H9 (cell line): ENCODE measurements around the gene ZNF599. TPM values are rescaled to one million over a fixed set of nuclear protein-coding genes. Genes with fewer than 3 reads are reported as not detected.

Source experiments
- DNase-seq: peaks from one replicate; pipeline ENCODE4 v3.0.0-alpha.2; 2017
- H2AFZ ChIP-seq: one replicate; pipeline ENCODE4 v1.6.1; 2013; ENCODE audit warnings: mild to moderate bottlenecking, low read length, control low read depth, moderate library complexity
- H2AK5ac ChIP-seq: 2 replicates; pipeline ENCODE4 v1.6.1; 2013; ENCODE audit warnings: low read length, control low read depth, mixed read lengths; ENCODE audit not compliant: insufficient read length
- H2BK120ac ChIP-seq: one replicate; pipeline ENCODE4 v1.6.1; 2013; ENCODE audit warnings: low read depth, mild to moderate bottlenecking, low read length, control low read depth, inconsistent platforms; ENCODE audit not compliant: poor library complexity, severe bottlenecking
- H2BK12ac ChIP-seq: 2 replicates; pipeline ENCODE4 v1.6.1; 2013; ENCODE audit warnings: low read length, control low read depth, mixed read lengths, low read depth; ENCODE audit not compliant: insufficient read length
- H2BK15ac ChIP-seq: 2 replicates; pipeline ENCODE4 v1.6.1; 2013; ENCODE audit warnings: low read depth, low read length, control low read depth
- H2BK20ac ChIP-seq: one replicate; pipeline ENCODE4 v1.6.1; 2013; ENCODE audit warnings: low read depth, mild to moderate bottlenecking, low read length, control low read depth, inconsistent platforms; ENCODE audit not compliant: poor library complexity, severe bottlenecking
- H2BK5ac ChIP-seq: 2 replicates; pipeline ENCODE4 v1.6.1; 2013; ENCODE audit warnings: low read length, control low read depth, mixed read lengths; ENCODE audit not compliant: insufficient read length
- H3K14ac ChIP-seq: 2 replicates; pipeline ENCODE4 v1.6.1; 2013; ENCODE audit warnings: low read length, control low read depth; ENCODE audit not compliant: insufficient read depth
- H3K18ac ChIP-seq: 2 replicates; pipeline ENCODE4 v1.6.1; 2013; ENCODE audit warnings: low read depth, mild to moderate bottlenecking, mixed read lengths, low read length, control low read depth; ENCODE audit not compliant: insufficient read length
- H3K23ac ChIP-seq: 2 replicates; pipeline ENCODE4 v1.6.1; 2013; ENCODE audit warnings: low read length, control low read depth, mixed read lengths, low read depth; ENCODE audit not compliant: insufficient read length
- H3K23me2 ChIP-seq: 2 replicates; pipeline ENCODE4 v1.6.1; 2013; ENCODE audit warnings: low read depth, mild to moderate bottlenecking, mixed read lengths, low read length, control low read depth; ENCODE audit not compliant: insufficient read length, poor library complexity, severe bottlenecking
- H3K27ac ChIP-seq: 2 replicates; pipeline ENCODE4 v1.5.1; 2013; ENCODE audit warnings: low read length, control low read depth, mixed read lengths, low read depth; ENCODE audit not compliant: insufficient read length
- H3K27me3 ChIP-seq: 2 replicates; pipeline ENCODE4 v1.6.1; 2013; ENCODE audit warnings: low read length, control low read depth, inconsistent platforms; ENCODE audit not compliant: insufficient read depth
- H3K4ac ChIP-seq: 2 replicates; pipeline ENCODE4 v1.6.1; 2013; ENCODE audit warnings: low read depth, mild to moderate bottlenecking, control low read depth, inconsistent platforms, low read length, moderate library complexity
- H3K4me1 ChIP-seq: 2 replicates; pipeline ENCODE4 v1.6.1; 2013; ENCODE audit warnings: low read length, control low read depth, inconsistent platforms; ENCODE audit not compliant: insufficient read depth
- H3K4me2 ChIP-seq: 2 replicates; pipeline ENCODE4 v1.6.1; 2013; ENCODE audit warnings: low read length, control low read depth, mixed read lengths; ENCODE audit not compliant: insufficient read length, insufficient read depth
- H3K56ac ChIP-seq: 2 replicates; pipeline ENCODE4 v1.6.1; 2013; ENCODE audit warnings: low read depth, mild to moderate bottlenecking, mixed read lengths, low read length, control low read depth; ENCODE audit not compliant: insufficient read length
- H3K79me1 ChIP-seq: 2 replicates; pipeline ENCODE4 v1.6.1; 2013; ENCODE audit warnings: low read depth, mild to moderate bottlenecking, moderate library complexity, low read length, control low read depth, inconsistent platforms; ENCODE audit not compliant: insufficient read depth, poor library complexity, severe bottlenecking
- H3K79me2 ChIP-seq: 2 replicates; pipeline ENCODE4 v1.6.1; 2013; ENCODE audit warnings: low read length, control low read depth, inconsistent platforms; ENCODE audit not compliant: insufficient read depth
- H3K9ac ChIP-seq: 2 replicates; pipeline ENCODE4 v1.6.1; 2013; ENCODE audit warnings: low read length, control low read depth, mixed read lengths; ENCODE audit not compliant: insufficient read length; ENCODE audit errors: extremely low read depth
- H3K9me3 ChIP-seq: one replicate; pipeline ENCODE4 v1.6.1; 2013; ENCODE audit warnings: low read depth, low read length, inconsistent platforms; ENCODE audit not compliant: control insufficient read depth
- H3T11ph ChIP-seq: one replicate; pipeline ENCODE4 v1.6.1; 2013; ENCODE audit warnings: mild to moderate bottlenecking, low read length, control low read depth, inconsistent platforms
- H4K20me1 ChIP-seq: one replicate; pipeline ENCODE4 v1.6.1; 2013; ENCODE audit not compliant: control insufficient read depth, insufficient read length, insufficient read depth
- H4K5ac ChIP-seq: 2 replicates; pipeline ENCODE4 v1.6.1; 2013; ENCODE audit warnings: low read depth, mild to moderate bottlenecking, mixed read lengths, low read length, control low read depth; ENCODE audit not compliant: insufficient read length
- H4K8ac ChIP-seq: replicated peaks from 2 replicates; pipeline ENCODE4 v1.6.1; 2013; ENCODE audit warnings: low read length, control low read depth, mixed read lengths, low read depth; ENCODE audit not compliant: insufficient read length
- H4K91ac ChIP-seq: 2 replicates; pipeline ENCODE4 v1.6.1; 2013; ENCODE audit warnings: low read depth, mild to moderate bottlenecking, moderate library complexity, mixed read lengths, low read length, control low read depth; ENCODE audit not compliant: insufficient read length
- H3K27ac Mint-ChIP-seq, 3 experiments: 2 replicates in 2 of 3; 3 replicates in 1 of 3; pipeline ENCODE4 v1.8.0; 2020 to 2021; ENCODE audit warnings: mixed read lengths in 3 of 3, mild to moderate bottlenecking in 1 of 3, moderate library complexity in 1 of 3
- H3K27me3 Mint-ChIP-seq: 2 replicates; pipeline ENCODE4 v1.8.0; 2021; ENCODE audit warnings: low read depth, mild to moderate bottlenecking, moderate library complexity, mixed read lengths
- H3K36me3 Mint-ChIP-seq, 3 experiments: 2 replicates in 2 of 3; 3 replicates in 1 of 3; pipeline ENCODE4 v1.8.0; 2020 to 2021; ENCODE audit warnings: low read depth in 3 of 3, mixed read lengths in 3 of 3; ENCODE audit not compliant: insufficient read depth in 1 of 3
- H3K4me1 Mint-ChIP-seq, 2 experiments: 2 replicates each; pipeline ENCODE4 v1.8.0; 2020; ENCODE audit warnings: mixed read lengths in 2 of 2
- H3K4me3 Mint-ChIP-seq, 2 experiments: 2 replicates in 1 of 2; 3 replicates in 1 of 2; pipeline ENCODE4 v1.8.0; 2020 to 2021; ENCODE audit warnings: mild to moderate bottlenecking in 2 of 2, mixed read lengths in 2 of 2, moderate library complexity in 1 of 2
- H3K9me3 Mint-ChIP-seq, 2 experiments: 2 replicates in 1 of 2; 3 replicates in 1 of 2; pipeline ENCODE4 v1.8.0; 2020; ENCODE audit warnings: mild to moderate bottlenecking in 2 of 2, mixed read lengths in 2 of 2, moderate library complexity in 1 of 2
- CTCF ChIP-seq: fragments of 200-600 bp; sonication (generic); conservative IDR thresholded peaks from 3 replicates; pipeline ENCODE4 v1.8.0; 2021; ENCODE audit warnings: antibody characterized with exemption, mild to moderate bottlenecking
- WGBS: extraction: QIAGEN DNeasy Blood & Tissue Kit; methylation state at CpG from one replicate; pipeline ENCODE4 v1.1.7; 2013; ENCODE audit warnings: missing lambda C conversion rate, low lambda C conversion rate, mixed read lengths; ENCODE audit not compliant: insufficient read length; ENCODE audit errors: extremely low coverage; 5-methylcytosine and 5-hydroxymethylcytosine counted together
- total RNA-seq: library from RNA; stranded (reverse); gene quantifications from 2 replicates; pipeline ENCODE4 v1.2.1, GENCODE V29; 2021

Gene ZNF599
- total RNA-seq, 1 experiment from 2014 or later: 3.9 TPM

- Histone ChIP-seq H3K27me3 (no peaks in the 10 kb centered on the region), H3T11ph (no peak overlapping the region), H3K23me2 (peaks cover 11% of the 10 kb centered on the region), H4K8ac (no peak overlapping the region), H2AFZ (no peak overlapping the region), H2AK5ac (no peak overlapping the region), H2BK5ac (no peak overlapping the region), H3K9ac (no peak overlapping the region), H3K4ac (no peak overlapping the region), H3K79me2 (no peaks in the 10 kb centered on the region), H2BK20ac (no peak overlapping the region), H3K4me2 (no peak overlapping the region), H3K4me1 (no peaks in the 10 kb centered on the region), H3K27ac (no peak overlapping the region), H3K79me1 (no peaks in the 10 kb centered on the region), H3K56ac (no peak overlapping the region), H4K20me1 (no peaks in the 10 kb centered on the region), H3K9me3 (no peaks in the 10 kb centered on the region), H2BK120ac (no peak overlapping the region), H3K23ac (no peak overlapping the region), H2BK15ac (no peak overlapping the region), H3K18ac (no peak overlapping the region), H3K14ac (no peak overlapping the region), H2BK12ac (no peak overlapping the region), H4K5ac (no peak overlapping the region), H4K91ac (no peak overlapping the region)
- DNase-seq: no peak
- no peak overlapping the region; a peak in 1 of 5 replicates for H3K4me3 Mint-ChIP-seq
- H3K36me3 Mint-ChIP-seq: peaks cover 0 to 7% (median 6%) of the 10 kb centered on the region in 3 experiments; a peak in 3 of 7 replicates
- H3K27me3 Mint-ChIP-seq: peaks cover 13% of the 10 kb centered on the region
- H3K9me3 Mint-ChIP-seq: peaks cover 14 to 29% of the 10 kb centered on the region in 2 experiments
- no peak overlapping the region for H3K27ac Mint-ChIP-seq
- no CpG with 5 or more reads among the region's 11 CpGs for WGBS
- TF ChIP-seq CTCF: no peak
- H3K4me1 Mint-ChIP-seq: peaks cover 15 to 18% of the 10 kb centered on the region in 2 experiments; a peak in 3 of 4 replicates
These were observed 41.8 kb downstream of the ZNF599 start for GRCh38 chr19:34731019-34731829.
